ENCODE results near the gene MRTFB. TPM values are rescaled to one million over a fixed set of nuclear protein-coding genes. Genes with fewer than 3 reads are reported as not detected.

Gene MRTFB
- total RNA-seq, 4 donors from 2014 or later, result 17.1 to 77.8 (median 21.9) TPM

DNA sequence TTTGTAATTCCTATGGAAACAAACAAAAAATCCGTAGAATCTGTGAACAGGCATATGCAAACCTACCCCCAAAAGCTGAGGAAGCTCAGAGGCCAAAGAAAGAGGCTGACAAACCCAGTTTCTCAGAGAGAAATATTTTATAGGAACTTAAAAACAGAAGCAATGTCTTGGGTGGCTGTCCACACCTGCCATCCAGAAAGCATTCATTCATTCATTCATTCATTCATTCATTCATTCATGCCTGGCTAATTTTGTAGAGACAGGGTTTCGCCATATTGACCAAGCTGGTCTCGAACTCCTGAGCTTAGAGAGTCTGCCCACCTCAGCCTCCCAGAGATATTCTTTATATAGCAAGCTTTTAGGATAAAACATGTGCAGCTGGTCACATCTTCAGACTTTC lies 154.3 kb downstream of the MRTFB start:
- H3K27ac ChIP-seq, result no peak overlapping the region
- H3K4me3 ChIP-seq, result no peak overlapping the region
- no peaks in the 10 kb centered on the region for H3K9me3 ChIP-seq
- no peaks in the 10 kb centered on the region for H3K27me3 ChIP-seq
- H3K36me3 ChIP-seq, result peaks cover 0 to 87% (median 0%) of the 10 kb centered on the region in 3 donors
- 88 to 93% methylated on average over 3 of the region's 3 CpGs for WGBS, 2 donors
- no peaks in the 10 kb centered on the region for H3K4me1 ChIP-seq
- TF ChIP-seq CTCF (IDR thresholded peaks at IDR 0.05) (no peak), POLR2A (IDR thresholded peaks at IDR 0.05) (no peak)
- intact Hi-C loops (cut with DNase I), result no loop called here
- DNase-seq, result no peak

GRCh38 chr16:14232106-14232864 lies 161.2 kb downstream of the MRTFB start:
- no peak overlapping the region for H3K4me3 ChIP-seq
- H3K9me3 ChIP-seq, result no peaks in the 10 kb centered on the region
- H3K4me1 ChIP-seq, result no peaks in the 10 kb centered on the region
- intact Hi-C loops (cut with DNase I), result no loop called here
- no peak for DNase-seq
- H3K36me3 ChIP-seq, result peaks cover under 1 to 75% (median 7%) of the 10 kb centered on the region in 3 donors
- TF ChIP-seq CTCF (IDR thresholded peaks at IDR 0.05), result no peak
- no peak for TF ChIP-seq POLR2A (IDR thresholded peaks at IDR 0.05)
- WGBS, 2 donors, result 55 to 68% methylated on average over 9 of the region's 9 CpGs
- no peak overlapping the region for H3K27ac ChIP-seq
- H3K27me3 ChIP-seq, result no peaks in the 10 kb centered on the region

- Histone ChIP-seq H3K36me3 (peaks cover 12 to 95% (median 13%) of the 10 kb centered on the region in 3 donors), H3K9me3 (no peaks in the 10 kb centered on the region)
- no peak for TF ChIP-seq CTCF (IDR thresholded peaks at IDR 0.05)
- no peak for TF ChIP-seq POLR2A (IDR thresholded peaks at IDR 0.05)
Measured at GRCh38 chr16:14236401-14236800, 165.3 kb downstream of the MRTFB start.

GRCh38 chr16:14238756-14239155 lies 167.6 kb downstream of the MRTFB start:
- no peaks in the 10 kb centered on the region for H3K4me1 ChIP-seq
- DNase-seq, result no peak
- no peak overlapping the region for H3K27ac ChIP-seq
- intact Hi-C loops (cut with DNase I), result no loop called here
- WGBS, 2 donors, result 85 to 93% methylated on average over 5 of the region's 5 CpGs
- H3K4me3 ChIP-seq, result no peak overlapping the region
- no peaks in the 10 kb centered on the region for H3K9me3 ChIP-seq
- H3K27me3 ChIP-seq, result no peaks in the 10 kb centered on the region
- H3K36me3 ChIP-seq, result peaks cover 12 to 99% (median 13%) of the 10 kb centered on the region in 3 donors
- TF ChIP-seq CTCF (IDR thresholded peaks at IDR 0.05) (no peak), POLR2A (IDR thresholded peaks at IDR 0.05) (no peak)

More at GRCh38 chr16:14236401-14236800, 165.3 kb downstream of the MRTFB start:
- H3K4me3 ChIP-seq, result no peak overlapping the region
- intact Hi-C loops (cut with DNase I), result no loop called here
- DNase-seq, result no peak
- H3K27ac ChIP-seq, result no peak overlapping the region
- 81 to 92% methylated on average over 5 of the region's 5 CpGs for WGBS, 2 donors
- no peaks in the 10 kb centered on the region for H3K4me1 ChIP-seq
- H3K27me3 ChIP-seq, result no peaks in the 10 kb centered on the region

DNA sequence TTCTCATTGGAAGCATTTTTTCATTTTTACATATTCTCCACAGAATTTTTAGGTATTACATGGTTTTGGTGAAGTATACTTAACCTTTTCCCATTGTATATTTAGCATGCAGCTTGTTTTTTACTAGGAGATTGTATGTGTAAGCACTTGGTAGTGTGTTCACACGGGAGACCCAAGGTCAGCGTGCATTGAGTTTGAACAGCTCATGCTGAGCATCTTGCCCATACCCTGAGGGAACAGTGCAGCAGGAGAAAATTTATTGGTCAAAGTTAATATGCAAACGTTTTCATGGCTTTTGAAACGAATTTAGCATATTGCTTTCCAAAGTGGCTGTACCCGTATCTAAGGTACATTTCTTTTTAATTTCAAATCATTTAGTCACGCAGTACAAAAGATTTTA lies 168.7 kb downstream of the MRTFB start:
- intact Hi-C loops (cut with DNase I), result no loop called here
- TF ChIP-seq POLR2A (IDR thresholded peaks at IDR 0.05) (no peak), CTCF (IDR thresholded peaks at IDR 0.05) (no peak)
- Histone ChIP-seq H3K4me1 (no peaks in the 10 kb centered on the region), H3K27me3 (no peaks in the 10 kb centered on the region), H3K27ac (no peak overlapping the region), H3K4me3 (no peak overlapping the region), H3K36me3 (peaks cover 8 to 99% (median 13%) of the 10 kb centered on the region in 3 donors), H3K9me3 (no peaks in the 10 kb centered on the region)
- WGBS, 2 donors, result 80 to 84% methylated on average over 6 of the region's 6 CpGs
- DNase-seq, result no peak
